GM12892 (cell line): ENCODE data around the gene XYLT1.
"Not testable (repeated sequence)": the region's sequence is repeated elsewhere in the genome, so short reads cannot be mapped to it uniquely, and the experiment has no call there.

Experiments used
- DNase-seq: peaks from one replicate; pipeline ENCODE4 v3.0.0; 2011; ENCODE audit not compliant: insufficient read length
- FAIRE-seq: peaks from 2 replicates; lab custom pipeline; 2011; peaks lifted over from hg19 to GRCh38; lab: Jason Lieb, UNC
- POLR2A ChIP-seq: IDR thresholded peaks from 2 replicates; pipeline ENCODE4 v1.6.1; 2011; ENCODE audit warnings: low read depth, low read length, control low read depth
- POLR2AphosphoS5 ChIP-seq: IDR thresholded peaks from 2 replicates; pipeline ENCODE4 v1.6.1; 2011; ENCODE audit warnings: low read depth, low read length, control low read depth
- TAF1 ChIP-seq: IDR thresholded peaks from 2 replicates; pipeline ENCODE4 v1.6.1; 2011; ENCODE audit warnings: low read depth, mild to moderate bottlenecking, control low read depth, low read length, borderline replicate concordance

XYLT1 gene

DNA sequence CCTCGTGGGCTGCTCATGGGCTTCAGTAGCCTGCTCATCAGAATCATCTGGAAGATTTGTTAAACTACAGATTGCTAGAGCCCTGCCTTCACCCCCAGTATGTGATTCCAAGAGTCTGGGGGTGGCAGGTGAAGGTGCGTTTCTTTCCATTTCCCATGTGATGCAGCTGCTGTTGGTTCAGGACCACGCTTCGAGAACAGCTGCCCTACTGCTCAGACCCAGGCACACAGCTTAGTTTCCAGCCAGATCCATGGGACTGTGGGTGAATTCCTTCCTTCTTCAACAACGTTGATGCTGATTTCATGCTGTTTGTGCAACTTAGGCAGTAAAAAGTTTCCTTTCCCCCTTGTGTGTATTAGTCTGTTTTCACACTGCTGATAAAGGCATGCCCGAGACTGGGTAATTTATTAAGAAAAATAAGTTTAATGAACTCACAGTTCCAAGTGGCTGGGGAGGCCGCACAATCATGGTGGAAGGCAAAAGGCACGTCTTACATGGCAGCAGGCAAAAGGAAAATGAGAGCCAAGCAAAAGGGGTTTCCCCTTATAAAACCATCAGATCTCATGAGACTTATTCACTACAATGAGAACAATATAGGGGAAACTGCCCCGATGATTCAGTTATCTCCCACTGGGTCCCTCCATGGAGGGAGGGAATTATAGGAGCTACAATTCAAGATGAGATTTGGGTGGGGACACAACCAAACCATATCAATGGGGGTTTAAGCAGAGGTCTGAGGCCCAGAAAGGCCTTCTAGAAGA is 159.2 kb downstream of the XYLT1 start:
- no peak for DNase-seq
- TF ChIP-seq TAF1 (no peak), POLR2A (no peak), POLR2AphosphoS5 (no peak)
- no peak for FAIRE-seq

GRCh38 chr16:17309510-17309909 is 161.2 kb downstream of the XYLT1 start:
- DNase-seq (no peak), FAIRE-seq (no peak)
- TF ChIP-seq POLR2A (no peak), TAF1 (no peak), POLR2AphosphoS5 (no peak)

- FAIRE-seq (no peak), DNase-seq (no peak)
- no peak for TF ChIP-seq TAF1
- no peak for TF ChIP-seq POLR2A
- TF ChIP-seq POLR2AphosphoS5: no peak
These were observed 162.6 kb downstream of the XYLT1 start for GRCh38 chr16:17308186-17308585.

- TF ChIP-seq POLR2AphosphoS5: no peak
- no peak for TF ChIP-seq TAF1
- no peak for TF ChIP-seq POLR2A
- no peak for DNase-seq
- FAIRE-seq: no peak
These were observed 163.3 kb downstream of the XYLT1 start for GRCh38 chr16:17307504-17307903.

DNA sequence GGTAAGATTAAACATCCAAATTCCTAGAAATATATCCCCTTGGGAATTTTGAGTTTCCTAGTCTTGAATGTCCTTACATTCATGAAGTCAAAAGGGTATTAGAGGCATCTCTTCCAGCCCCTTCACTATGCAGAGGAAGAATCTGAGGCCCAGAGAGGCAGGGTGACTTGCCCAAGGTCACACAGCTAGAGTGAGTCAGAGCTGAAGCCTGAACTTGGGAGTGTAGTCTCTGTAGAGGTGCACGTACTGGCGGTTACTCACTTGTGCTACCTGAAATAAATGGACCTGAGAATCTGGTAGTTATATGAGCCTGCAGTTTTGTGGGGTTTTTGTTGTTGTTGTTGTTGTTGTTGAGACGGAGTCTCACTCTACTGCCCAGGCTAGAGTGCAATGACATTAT is 164.0 kb downstream of the XYLT1 start:
- FAIRE-seq (no peak), DNase-seq (no peak)
- TF ChIP-seq TAF1 (no peak), POLR2A (no peak), POLR2AphosphoS5 (no peak)

DNA sequence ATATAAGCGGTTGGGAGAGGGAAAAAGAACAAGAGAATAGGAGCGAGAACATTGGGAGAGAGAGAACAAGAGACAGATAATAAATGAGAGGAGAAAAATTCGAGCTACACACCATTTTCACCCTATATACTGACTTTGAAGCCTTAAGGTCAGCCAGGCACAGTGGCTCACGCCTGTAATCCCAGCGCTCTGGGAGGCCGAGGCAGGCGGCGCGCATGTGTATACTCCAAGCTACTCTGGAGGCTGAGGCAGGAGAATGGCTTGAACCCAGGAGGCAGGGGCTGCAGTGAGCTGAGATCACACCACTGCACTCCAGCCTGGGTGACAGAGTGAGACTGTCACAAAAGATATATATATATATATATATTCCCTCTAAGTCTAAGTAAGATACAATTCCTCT is 164.5 kb downstream of the XYLT1 start:
- FAIRE-seq: not testable (repeated sequence)

DNA sequence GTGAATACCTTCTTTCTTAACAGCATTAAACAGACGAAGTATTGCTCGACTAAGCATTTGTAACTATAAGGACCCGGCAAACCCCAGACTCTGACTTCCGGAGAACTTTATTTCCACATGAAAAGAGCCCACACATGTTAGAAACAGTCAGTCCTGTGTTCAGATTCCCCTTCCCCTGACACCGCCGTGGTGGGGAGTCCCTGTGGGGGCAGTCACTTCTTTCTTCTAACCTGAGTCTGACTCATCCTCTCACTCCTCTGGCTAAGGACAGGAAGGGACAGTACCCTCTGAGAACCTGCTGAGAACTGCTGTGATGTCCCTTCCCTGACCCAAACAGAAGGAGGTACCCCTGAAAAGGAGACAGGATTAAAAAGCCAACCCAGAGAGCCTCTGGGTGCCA is 165.1 kb downstream of the XYLT1 start:
- FAIRE-seq (peak; percentile 9), DNase-seq (peak; percentile 32)
- no peak for TF ChIP-seq TAF1
- no peak for TF ChIP-seq POLR2AphosphoS5
- no peak for TF ChIP-seq POLR2A

More for the DNA sequence above, 164.5 kb downstream of the XYLT1 start:
- DNase-seq: not testable (repeated sequence)

- DNase-seq (no peak), FAIRE-seq (no peak)
- TF ChIP-seq POLR2A (no peak), POLR2AphosphoS5 (no peak), TAF1 (no peak)
These were observed 166.2 kb downstream of the XYLT1 start for GRCh38 chr16:17304491-17305119.

- no peak for FAIRE-seq
These were observed 166.7 kb downstream of the XYLT1 start for GRCh38 chr16:17304106-17304490.

DNA sequence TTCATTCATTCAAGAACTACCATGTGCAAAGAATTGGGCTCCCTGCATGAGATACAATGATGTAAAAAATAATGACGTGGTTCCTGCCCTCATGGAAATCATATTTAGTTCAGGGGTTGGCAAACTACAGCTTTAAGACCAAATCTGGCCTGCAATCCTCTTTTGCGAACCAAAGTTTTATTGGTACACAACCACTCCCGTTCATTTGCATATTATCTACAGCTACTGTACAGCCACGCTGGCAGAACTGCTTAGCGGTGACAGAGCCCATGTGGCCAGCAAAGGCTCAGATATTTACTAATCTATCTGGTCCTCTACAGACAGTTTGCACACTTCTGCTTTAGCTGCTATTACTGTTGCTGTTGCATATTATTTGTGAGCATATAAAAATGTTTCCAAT is 167.7 kb downstream of the XYLT1 start:
- TF ChIP-seq POLR2AphosphoS5: no peak
- TF ChIP-seq TAF1: no peak
- no peak for TF ChIP-seq POLR2A
- DNase-seq: no peak
- FAIRE-seq: no peak

More at GRCh38 chr16:17304106-17304490, 166.7 kb downstream of the XYLT1 start:
- no peak for TF ChIP-seq POLR2AphosphoS5
- TF ChIP-seq POLR2A: no peak
- TF ChIP-seq TAF1: no peak
- no peak for DNase-seq

GRCh38 chr16:17302620-17303019 is 168.1 kb downstream of the XYLT1 start:
- FAIRE-seq (peak; percentile 44), DNase-seq (no peak)
- no peak for TF ChIP-seq POLR2A
- TF ChIP-seq POLR2AphosphoS5: no peak
- TF ChIP-seq TAF1: no peak

DNA sequence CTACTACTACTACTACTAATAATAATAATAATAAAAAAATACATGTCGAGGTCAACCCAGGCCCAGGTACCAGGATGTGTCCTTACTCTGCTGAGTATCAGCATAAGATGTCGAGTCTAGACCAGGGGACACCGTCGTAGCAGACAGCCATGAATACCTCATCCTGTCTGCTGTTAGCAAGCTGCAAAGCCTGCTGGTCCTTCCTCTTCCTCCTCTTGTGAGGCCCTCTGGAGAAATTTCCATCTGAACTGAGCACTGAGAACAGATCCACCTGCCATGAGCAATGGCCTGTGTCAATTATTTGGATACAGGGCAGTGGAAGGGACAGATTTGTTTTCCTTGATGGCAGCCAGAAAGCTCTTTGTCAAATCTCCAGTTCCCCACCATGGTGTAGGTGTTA is 168.5 kb downstream of the XYLT1 start:
- DNase-seq (no peak), FAIRE-seq (peak; percentile 60)
- TF ChIP-seq POLR2A (no peak), TAF1 (no peak), POLR2AphosphoS5 (no peak)
